NCI-H2227 (cell line): ENCODE measurements around the gene CASTOR1.
A peak's percentile ranks its signal among the peaks of the same experiment; 100 is the strongest.

Experiments
- DNase-seq: peaks from one replicate; lab custom pipeline; 2025; ENCODE audit not compliant: unreplicated experiment; lab: John Stamatoyannopoulos, UW

The CASTOR1 gene

DNA sequence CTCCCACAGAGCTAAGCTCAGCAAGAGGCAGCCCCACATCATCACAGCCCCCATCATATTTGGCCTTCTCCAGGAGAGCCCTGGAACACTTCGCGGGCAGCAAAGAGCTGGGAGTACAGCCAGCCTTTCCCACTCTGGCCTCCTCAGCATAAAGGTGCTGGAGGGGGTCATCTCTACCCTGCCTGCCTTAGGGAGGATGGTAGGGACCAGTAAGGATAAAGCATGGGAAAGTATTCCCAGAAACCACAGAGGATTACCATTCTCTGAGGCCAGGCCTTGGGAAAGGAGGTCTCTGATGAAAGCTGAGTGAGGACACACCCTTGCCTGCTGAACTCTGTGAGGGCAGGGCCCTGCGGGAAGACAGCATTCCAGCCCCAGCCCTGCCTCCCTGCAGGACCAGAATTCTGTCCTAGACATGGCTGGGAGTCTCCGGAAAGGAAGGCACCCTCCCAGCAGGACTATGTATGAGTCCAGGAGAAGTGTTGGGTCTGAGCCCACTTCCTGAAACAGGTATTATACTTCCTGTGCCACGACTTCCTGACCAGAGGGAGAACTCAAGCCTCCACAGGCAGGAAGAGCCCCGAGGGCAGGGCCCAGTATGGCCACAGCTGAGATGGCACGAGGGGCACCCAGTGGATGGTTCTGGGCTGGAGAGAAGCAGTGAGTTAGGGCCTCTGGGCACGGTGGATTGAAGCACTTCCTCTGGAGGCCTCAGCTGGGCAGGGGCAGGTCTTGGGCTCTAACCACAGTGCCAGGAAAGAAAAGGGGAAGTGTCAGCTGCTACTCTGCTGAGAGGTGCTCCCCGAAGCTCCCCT lies 12.9 kb upstream of the CASTOR1 start:
- no peak for DNase-seq

DNA sequence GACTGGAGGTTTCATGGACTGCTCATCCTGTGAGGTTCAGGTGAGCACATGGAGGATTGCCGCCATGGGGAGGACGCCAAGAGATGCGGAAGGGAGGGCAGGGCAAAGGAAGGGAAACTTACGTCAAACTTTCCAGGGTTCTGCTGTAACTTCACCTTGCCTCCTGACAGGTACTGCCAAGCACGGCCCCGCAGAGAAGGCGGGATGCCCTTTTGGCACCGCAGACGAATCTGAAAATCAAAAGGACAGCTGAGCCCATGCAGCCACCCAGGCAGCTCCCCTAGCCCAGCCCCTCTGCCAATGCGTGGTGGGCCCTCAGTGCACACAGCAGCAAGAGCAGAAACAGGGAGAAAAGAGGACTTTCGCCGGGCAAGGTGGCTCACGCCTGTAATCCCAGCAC lies 10.0 kb upstream of the CASTOR1 start:
- DNase-seq, result no peak

DNA sequence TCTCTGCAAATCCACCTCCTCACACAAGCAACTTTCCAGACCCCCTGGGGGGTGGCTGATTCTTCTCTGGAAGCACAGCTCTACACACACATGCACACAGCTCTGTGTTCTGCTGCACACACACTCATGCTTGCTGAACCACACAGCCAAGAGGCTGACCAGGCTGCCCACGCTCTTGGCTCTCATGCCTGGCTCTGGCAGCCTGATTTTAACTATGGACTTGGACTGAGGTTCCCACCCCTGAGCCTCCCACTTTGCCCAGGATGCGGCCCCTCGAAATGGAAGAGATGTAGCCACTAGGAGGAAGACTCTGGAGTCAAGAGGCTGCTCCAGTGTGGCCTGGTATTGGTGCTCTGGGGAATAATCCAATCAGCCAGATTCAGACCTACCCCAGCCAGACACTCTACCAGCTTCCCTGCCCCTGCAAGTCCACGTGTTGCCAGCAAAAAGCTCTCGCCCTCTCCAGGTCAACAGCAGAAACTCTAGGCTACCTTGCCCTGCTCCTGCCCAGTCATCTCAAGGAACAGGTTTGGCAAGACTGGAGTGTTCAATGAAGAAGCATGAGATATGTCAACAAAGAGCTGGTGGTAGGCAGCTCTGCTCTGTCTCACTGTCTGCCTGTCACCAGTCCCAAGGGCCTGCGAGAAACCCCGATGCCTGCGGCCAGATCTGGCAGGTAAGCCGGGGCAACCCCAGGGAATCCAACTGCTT lies 8.8 kb upstream of the CASTOR1 start:
- DNase-seq, result no peak

DNA sequence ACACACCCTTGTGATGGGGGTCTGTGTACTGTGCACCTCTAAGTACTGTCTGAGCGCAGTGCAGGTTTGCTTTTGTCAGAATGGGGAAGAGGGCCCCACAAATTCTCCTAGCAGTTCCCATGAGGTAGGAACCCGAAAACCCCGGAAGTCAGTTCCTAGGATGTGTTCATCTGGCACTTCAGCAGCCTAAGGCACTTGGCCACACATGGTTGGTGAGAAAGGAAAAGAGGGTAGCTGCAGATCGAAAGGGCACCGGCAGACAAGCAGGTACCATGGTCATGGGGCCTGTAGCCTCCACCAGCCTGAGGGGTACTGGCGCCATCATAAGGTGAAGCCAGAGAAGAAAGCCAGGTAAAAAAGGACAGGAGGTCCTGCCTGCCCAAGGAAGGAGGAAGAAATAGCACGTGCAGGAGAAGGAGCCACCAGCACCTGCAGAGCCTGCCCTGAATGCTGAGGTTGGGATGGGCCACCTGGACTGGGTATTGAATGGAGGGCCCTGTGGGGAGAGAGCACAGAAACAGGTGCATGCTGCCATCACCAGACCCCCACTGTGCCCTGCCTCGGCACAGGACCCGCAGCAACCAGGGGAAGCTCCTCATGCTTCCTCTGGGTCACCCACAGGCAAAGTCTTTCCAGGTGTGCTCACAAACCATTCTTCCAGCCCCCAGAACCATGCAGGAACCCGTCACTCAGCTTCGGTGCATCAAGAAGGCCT lies 8.1 kb upstream of the CASTOR1 start:
- DNase-seq, result no peak

DNA sequence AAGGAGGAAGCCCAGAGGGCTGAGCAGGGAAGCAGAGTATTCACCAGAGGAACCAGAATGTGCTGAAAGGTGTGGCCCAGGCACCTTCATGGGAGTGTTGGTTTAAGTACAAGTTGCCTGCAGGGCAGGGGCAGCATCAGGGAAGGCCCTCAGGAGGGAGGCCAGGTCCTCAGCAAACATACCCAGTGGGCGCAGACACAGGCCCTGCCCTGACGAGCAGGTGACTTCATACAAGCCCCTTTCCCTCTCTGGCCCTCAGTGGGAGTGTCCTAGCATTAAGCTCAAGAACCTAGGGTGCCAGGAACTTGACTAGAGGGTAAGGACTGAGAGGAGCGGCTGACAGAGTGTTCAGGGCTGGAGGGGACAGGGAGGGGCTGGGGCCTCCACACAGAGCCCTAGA lies 7.5 kb upstream of the CASTOR1 start:
- no peak for DNase-seq

DNA sequence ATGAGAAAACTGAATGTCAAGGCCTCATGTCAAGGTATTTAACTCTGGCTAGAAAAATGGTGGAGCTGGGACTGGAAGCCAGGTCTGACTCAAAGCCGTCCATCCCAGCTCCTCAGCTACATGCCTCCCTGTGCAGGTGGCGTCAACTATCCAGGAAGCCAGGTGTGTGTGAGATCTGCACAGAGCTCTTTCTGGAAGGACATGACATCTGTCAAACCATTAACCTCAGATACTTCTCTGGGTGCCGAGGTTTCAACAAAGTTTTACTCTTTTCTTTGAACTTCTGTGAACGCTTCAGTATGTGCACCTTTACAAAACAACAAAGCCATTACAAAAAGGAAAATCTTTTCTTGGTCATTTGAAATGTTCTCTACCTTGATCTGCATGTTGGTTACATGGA lies 7.0 kb upstream of the CASTOR1 start:
- no peak for DNase-seq

DNA sequence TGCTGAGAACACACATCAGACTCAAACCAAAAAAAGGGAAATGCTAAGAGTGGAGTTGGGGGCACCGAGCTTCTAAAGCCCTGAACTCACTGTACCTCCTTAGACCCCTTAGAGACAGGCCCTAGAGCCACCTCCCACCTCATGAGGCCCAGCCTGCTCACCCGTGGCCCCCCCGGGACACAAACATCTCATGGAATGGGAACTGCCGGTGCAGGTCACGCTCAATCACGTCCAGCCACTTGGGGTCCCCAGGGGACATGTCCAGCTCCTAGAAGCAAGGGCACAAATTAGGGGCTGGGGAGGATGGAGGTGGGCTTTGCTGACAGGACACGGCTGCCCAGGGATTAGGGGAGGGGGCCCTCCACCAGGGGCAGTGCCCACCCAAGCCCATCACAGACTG lies 6.3 kb upstream of the CASTOR1 start:
- no peak for DNase-seq

DNA sequence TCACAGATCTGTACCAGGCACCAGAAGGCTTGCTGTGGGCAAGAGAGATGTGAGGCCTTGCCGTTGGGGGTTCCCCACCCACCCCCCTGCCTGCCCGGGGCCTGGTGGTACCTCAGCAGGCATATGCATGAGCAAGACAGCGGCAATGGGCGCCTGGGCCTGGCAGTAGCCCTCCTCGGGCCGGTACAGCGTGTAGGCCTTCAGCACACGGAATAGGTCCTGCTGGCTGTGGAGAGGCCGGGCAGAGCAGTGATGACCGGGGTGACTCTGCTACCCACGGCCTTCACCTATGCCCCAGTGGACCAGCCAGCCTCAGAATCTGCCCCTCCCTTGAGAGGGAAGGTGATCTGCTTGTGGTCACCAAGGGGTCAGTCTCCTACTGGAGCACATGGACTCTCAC lies 5.5 kb upstream of the CASTOR1 start:
- no peak for DNase-seq

DNA sequence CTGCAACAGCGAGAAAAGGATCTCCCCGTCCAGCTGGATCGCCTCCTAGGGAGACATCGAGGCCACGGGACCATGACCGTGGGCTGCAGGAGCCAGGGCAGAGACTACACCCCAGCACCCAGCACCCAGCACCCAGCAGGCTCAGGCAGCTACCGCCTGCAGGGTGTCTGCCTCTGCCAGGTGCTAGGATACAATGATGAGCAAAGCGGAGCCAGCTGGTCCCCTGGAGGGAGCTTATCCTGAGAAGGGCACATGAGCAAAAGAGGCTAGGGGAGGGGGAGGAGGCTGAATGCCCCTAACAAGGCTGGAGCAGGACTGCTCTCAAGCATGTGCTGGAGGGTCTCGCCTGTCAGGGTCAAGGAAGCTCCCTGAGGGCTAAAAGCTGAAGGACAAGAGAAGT lies 4.8 kb upstream of the CASTOR1 start:
- no peak for DNase-seq

DNA sequence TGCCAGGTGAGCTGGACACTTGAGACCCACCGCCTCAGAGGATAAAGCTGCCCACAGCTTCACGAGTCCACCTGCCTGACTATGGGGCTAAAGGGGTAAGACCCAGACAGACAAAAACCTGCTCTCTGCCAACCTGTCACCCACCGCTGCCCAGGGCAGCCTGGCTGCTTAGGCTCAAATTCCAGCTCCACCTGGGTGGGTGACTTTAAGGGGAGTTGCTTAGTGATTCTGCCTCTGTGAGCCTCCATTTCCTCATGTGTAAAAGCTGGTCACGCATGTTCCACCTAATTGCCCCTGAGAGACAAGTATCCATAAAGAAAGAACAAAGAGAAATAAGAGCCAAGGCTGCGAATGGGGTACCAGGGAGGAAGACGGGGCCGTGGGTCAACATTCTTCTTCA lies 3.7 kb upstream of the CASTOR1 start:
- DNase-seq, result no peak

DNA sequence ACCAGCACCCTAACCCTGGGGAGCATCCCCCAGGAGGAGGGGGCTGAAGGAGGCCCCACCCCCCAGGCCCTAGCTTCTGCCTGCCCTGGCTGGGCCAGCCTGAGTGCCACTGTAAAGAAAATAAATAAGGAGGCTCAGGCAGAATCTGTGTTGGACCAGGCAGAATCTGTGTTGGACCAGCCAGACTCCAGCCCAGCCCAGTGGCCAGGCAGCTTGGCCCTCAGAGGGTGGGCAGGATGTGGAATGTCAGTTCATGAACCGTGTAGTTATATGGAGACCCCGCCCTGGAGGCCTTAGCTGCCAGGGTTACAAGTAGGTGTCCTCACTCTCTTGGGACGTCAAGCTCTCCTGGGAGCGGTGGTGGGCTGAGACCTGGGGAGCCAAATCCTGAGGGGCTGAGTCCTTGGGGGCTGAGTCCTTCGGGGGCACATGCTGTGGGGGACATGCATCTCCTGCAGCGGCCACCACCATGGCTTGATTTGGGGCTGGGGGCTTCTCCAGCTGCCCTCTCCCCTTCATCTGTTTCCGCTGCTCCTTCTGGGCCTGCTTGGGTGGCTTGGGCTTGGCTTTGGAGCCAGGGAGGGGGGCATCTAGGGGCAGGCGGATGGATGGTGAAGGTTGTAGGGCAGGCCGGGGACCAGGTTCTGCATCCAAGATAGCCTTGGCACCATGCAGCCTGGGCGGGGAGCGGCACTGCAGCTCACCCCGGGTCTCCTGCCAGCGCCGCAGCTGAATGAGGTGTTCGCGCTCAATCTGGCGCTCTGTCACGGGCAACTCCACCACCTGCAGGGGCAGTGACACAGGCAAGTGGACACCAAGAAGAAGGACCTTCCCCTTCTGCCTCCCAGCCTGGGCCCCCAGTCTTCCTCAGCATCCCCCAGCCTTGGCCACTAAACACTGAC lies 3.0 kb upstream of the CASTOR1 start:
- no peak for DNase-seq

DNA sequence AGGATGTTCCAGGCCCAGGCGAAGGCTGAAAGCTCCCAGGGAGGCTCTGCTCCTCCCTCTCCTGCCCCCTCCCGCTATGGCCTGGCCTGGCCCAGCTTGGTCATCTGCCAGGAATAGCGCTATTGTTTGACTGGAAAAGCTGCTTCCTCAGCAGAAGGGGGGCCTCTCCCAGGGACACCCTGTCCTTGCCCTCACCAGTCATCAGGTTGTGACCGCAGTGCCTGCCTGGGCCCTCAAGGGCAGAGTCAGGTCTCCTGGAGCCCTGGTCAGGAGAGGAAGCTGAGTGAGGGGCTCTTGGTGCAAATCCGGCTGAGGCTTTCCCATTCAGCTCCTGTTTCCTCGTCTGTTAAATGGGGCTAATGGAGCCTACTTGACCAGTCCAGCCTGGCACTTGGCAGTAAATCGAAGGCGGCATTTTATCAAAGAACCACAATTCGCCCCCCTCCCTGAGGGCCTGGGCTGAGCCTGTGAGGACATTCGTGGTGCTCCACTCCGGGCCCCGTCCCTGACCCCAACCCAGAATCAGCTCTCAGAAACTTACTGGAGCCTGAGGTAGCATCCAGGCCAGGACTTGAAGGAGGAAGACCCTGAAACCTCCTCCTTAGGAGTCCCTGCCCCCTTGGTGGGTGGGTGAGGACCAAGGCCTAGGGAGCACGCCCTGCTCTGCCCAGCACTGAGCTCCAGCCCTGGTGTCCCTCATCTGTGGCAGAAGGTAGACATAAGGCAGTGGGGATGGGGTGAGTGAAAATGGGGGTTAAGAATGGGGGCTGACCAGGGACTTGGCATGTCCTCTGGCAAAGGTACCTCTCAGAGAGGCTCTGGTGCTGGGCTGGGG lies 2.0 kb upstream of the CASTOR1 start:
- no peak for DNase-seq

DNA sequence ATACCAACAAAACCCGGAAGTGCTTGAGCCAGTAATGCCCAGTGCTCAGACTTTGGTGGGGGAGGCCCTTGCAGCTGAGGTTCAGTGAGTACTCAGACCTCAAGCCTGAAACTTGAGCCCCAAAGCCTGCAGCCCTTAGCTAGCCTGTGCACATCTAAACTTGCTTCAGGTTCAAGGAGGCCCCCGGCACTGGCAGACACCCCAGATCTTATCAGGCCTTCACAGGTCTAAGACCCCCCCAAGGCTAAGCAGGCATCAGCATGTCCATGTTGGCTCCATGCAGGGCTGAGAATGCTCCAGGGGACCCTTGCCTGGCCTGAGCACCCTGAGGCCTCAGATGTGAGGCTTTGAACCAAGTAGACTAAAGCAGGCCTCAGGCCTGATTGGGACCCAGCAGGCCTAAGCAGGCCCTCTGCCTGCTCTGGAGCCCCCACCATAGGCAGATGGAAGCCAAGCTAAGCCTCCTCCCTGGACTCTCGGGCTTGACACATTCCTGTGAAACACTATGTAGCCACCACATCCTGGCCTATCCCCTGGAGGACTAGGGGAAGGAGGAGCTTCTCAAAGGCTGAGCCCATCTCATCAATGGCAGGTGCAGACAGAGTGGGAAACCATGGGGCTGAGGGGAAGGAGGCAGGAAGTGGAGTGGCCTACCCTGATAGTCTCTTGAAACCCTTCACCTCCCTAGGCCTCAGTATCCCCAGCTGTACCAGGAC lies 1.2 kb upstream of the CASTOR1 start:
- peak; percentile 3 for DNase-seq

DNA sequence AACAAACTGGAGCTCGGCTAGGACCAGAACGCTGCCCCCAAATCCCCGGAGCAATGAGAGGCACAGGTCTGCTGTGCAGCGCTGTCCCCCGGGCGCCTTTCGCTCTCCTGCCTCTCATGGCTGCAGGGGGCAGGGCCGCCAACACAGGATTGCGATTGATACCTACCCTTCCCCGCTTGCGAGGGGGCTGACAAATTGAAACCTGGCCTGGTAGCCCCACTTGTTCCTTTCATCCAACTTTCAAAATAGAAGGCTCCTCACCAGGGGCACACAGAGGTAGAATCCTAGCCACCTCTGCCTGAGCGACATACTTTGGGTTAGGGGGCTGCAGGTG lies 642 bp upstream of the CASTOR1 start:
- DNase-seq, result no peak

DNA sequence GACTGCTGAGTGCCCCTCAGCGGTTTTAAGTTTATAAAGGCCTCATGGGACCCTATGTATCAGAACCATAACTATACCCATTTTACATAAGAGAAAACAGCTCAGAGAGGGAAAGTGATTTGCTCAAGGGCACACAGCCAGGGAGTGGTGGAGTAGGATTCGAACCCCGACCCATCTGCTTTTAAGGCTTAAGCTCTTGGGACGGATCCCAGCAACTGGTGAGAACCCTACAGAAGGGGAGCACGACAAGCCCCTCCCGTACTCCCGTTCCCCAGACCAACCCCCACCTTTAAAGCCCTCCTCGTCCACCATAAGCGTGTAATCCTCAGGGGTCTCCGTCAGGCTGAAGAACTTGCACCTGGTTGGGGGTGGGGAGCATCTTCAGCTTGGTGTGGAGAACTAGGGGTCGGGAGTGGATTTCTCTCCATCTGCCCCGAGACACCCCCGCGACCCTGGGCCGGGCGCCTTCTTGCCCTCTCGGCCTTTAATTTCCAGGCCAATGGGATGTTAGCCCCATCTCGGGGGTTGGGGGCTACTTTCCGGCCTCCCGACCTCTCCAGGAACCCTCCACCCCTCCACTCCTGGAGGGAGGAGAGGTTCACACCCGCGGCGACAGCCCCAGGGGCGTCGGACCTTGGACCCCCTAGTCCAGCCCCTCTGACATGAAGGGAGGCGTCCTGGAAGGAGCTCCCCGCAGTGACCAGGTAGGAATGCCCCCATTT lies 725 bp downstream of the CASTOR1 start:
- DNase-seq, result no peak

DNA sequence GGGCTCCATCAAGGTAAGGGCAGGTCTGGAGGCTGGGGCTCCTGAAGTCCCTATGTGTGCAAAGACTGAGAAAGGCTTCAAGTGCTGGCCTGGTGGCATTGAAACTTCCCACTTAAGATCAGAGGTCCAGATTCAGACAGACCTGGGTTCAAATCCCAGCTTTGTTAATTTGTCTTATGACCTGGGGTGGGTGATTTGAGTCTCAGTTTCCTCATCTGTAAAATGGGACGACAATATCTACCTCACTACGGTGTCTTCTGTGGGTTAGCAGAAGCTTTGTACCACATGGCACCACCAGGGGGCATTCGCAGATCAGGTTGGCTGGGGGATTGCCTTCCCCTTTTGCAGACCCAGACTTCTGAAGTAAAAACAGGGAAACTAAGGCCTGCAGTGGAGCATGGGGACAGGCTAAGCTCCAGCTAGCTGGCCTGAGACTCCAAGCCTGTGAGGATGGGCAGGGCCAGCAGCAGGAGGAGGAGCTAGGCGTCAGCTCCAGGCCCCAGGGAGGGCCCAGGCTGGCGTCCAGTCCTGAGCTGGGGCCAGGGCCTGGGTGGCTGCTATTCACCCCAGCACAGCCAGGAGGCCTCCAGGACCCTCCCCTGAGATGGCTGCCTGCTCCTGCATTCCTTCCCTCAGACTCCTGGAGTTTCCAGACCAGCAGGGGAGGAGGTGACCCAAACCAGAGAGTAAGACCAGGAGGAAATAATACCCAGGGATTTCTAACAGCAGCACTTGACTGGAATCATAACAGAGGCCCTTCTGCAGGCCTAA lies 1.5 kb downstream of the CASTOR1 start:
- DNase-seq, result peak; percentile 49

DNA sequence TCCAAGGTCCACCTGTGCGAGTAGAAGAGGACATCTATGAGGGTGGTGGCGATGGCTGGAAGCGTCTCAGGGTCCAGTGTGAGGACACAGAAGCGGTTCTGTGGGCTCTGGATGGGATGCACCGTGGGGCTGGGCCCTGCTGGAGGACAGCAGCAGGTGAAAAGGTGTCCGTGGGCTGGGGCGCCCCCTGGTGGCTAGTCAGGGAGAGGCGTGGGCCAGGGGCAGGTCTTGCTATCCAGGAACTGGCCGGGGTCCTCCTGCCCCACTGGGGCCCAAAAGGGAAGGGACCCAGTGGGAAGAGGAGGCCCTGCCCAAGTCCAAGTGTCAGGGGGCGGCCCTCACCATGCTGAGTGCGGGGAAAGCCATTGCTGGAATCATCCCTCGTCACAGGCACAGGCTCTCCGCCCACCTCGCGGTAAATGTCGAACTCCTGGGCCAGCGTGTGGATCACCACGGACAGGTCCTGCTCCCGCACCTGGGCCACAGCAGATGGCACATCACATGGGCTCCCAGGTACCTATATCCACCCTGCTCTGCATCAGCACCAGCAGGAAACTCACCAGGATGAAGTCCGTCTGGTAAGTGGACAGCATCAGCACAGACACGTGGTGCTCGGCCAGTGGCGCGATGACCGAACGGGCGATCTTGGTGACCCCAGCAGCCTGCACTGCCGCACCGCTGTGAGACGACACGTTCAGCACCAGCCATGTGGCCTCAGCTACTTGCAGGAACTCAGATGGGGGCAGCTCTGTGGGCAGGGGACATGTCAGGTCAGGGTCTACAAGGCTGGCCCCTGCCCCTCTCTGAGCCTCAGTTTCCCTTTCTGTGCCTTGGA lies 2.3 kb downstream of the CASTOR1 start:
- peak; percentile 60 for DNase-seq
